GM23338 (cell line): ENCODE measurements around the gene ITGA2. TPM values are rescaled to one million over a fixed set of nuclear protein-coding genes. Genes with fewer than 3 reads are reported as not detected.

ENCODE experiments used
- ATAC-seq: fragments of 200-7000 bp; cut with Tn5 transposase; 3 replicates; pipeline ENCODE4 v1.9.1; 2020
- DNase-seq: peaks from one replicate; pipeline ENCODE4 v3.0.0-alpha.2; 2015; ENCODE audit warnings: low spot score
- H2AFZ ChIP-seq: fragments of 200-600 bp; sonication (generic); 2 replicates; pipeline ENCODE4 v1.8.0; 2016; ENCODE audit warnings: antibody characterized with exemption, mild to moderate bottlenecking, moderate library complexity
- H3F3A ChIP-seq: fragments of 200-600 bp; sonication (generic); replicated peaks from 2 replicates; pipeline ENCODE4 v1.8.0; 2017; ENCODE audit warnings: antibody characterized with exemption, mixed run types, low read depth
- H3K27ac ChIP-seq: fragments of 200-600 bp; sonication (generic); 2 replicates; pipeline ENCODE4 v1.6.1; 2016; ENCODE audit warnings: low read depth
- H3K27me3 ChIP-seq: fragments of 200-600 bp; sonication (generic); 2 replicates; pipeline ENCODE4 v1.8.0; 2016; ENCODE audit warnings: mild to moderate bottlenecking, mixed run types, moderate library complexity; ENCODE audit not compliant: insufficient read depth
- H3K36me3 ChIP-seq: fragments of 200-600 bp; sonication (generic); 2 replicates; pipeline ENCODE4 v1.8.0; 2016; ENCODE audit warnings: mild to moderate bottlenecking; ENCODE audit not compliant: insufficient read depth
- H3K4me1 ChIP-seq: fragments of 200-600 bp; sonication (generic); 2 replicates; pipeline ENCODE4 v1.8.0; 2016; ENCODE audit warnings: mild to moderate bottlenecking, moderate library complexity; ENCODE audit not compliant: insufficient read depth
- H3K4me2 ChIP-seq: fragments of 200-600 bp; sonication (generic); 2 replicates; pipeline ENCODE4 v1.7.1; 2017; ENCODE audit warnings: mixed run types
- H3K4me3 ChIP-seq: fragments of 200-600 bp; sonication (generic); 2 replicates; pipeline ENCODE4 v1.6.1; 2016; ENCODE audit warnings: mixed run types
- H3K79me2 ChIP-seq: fragments of 200-600 bp; sonication (generic); replicated peaks from 2 replicates; pipeline ENCODE4 v1.8.0; 2017; ENCODE audit warnings: mild to moderate bottlenecking; ENCODE audit not compliant: insufficient read depth
- H3K9me2 ChIP-seq: fragments of 200-600 bp; sonication (generic); 2 replicates; pipeline ENCODE4 v1.8.0; 2017; ENCODE audit not compliant: insufficient read depth
- H4K20me1 ChIP-seq: fragments of 200-600 bp; sonication (generic); replicated peaks from 2 replicates; pipeline ENCODE4 v1.8.0; 2017; ENCODE audit warnings: mild to moderate bottlenecking; ENCODE audit not compliant: insufficient read depth
- H3K27ac Mint-ChIP-seq: 2 replicates; pipeline ENCODE4 v1.8.0; 2020; ENCODE audit warnings: inconsistent platforms, mild to moderate bottlenecking, moderate library complexity, mixed read lengths
- H3K27me3 Mint-ChIP-seq: 3 replicates; pipeline ENCODE4 v1.8.0; 2022; ENCODE audit warnings: low read depth, mild to moderate bottlenecking, moderate library complexity, mixed read lengths, inconsistent platforms; ENCODE audit not compliant: insufficient read depth, poor library complexity
- H3K36me3 Mint-ChIP-seq: 3 replicates; pipeline ENCODE4 v1.8.0; 2021; ENCODE audit warnings: low read depth, mild to moderate bottlenecking, inconsistent platforms, moderate library complexity, mixed read lengths
- H3K4me1 Mint-ChIP-seq: 3 replicates; pipeline ENCODE4 v1.8.0; 2020; ENCODE audit warnings: mild to moderate bottlenecking, inconsistent platforms, mixed read lengths
- H3K4me3 Mint-ChIP-seq: 3 replicates; pipeline ENCODE4 v1.8.0; 2021; ENCODE audit warnings: moderate library complexity, mild to moderate bottlenecking, inconsistent platforms, mixed read lengths
- H3K9me3 Mint-ChIP-seq: 3 replicates; pipeline ENCODE4 v1.8.0; 2020; ENCODE audit warnings: moderate library complexity, mild to moderate bottlenecking, inconsistent platforms, mixed read lengths
- CREB1 ChIP-seq: fragments of 250-450 bp; sonication (Bioruptor Pico); IDR thresholded peaks from 2 replicates; pipeline ENCODE4 v1.5.0; 2020; ENCODE audit warnings: low read depth, mild to moderate bottlenecking, moderate library complexity
- EZH2 ChIP-seq: fragments of 200-600 bp; sonication (generic); IDR thresholded peaks from one replicate; pipeline ENCODE4 v1.8.0; 2017; ENCODE audit warnings: antibody characterized with exemption, mild to moderate bottlenecking, low read depth; ENCODE audit not compliant: unreplicated experiment
- EZH2phosphoT487 ChIP-seq: fragments of 200-600 bp; sonication (generic); IDR thresholded peaks from one replicate; pipeline ENCODE4 v1.8.1; 2018; ENCODE audit warnings: antibody characterized with exemption; ENCODE audit not compliant: unreplicated experiment
- JUNB ChIP-seq: IDR thresholded peaks from one replicate; pipeline ENCODE4 v1.6.1; 2016; ENCODE audit warnings: antibody characterized with exemption; ENCODE audit not compliant: unreplicated experiment
- NANOG ChIP-seq: IDR thresholded peaks from 2 replicates; pipeline ENCODE4 v1.6.1; 2016; ENCODE audit warnings: antibody characterized with exemption, borderline replicate concordance
- POLR2AphosphoS5 ChIP-seq: IDR thresholded peaks from 2 replicates; pipeline ENCODE4 v1.6.1; 2016; ENCODE audit warnings: antibody characterized with exemption, low read depth
- STAT1 ChIP-seq: IDR thresholded peaks from one replicate; pipeline ENCODE4 v1.6.1; 2016; ENCODE audit warnings: antibody characterized with exemption; ENCODE audit not compliant: unreplicated experiment
- ZNF114 ChIP-seq: fragments of 250-450 bp; sonication (Bioruptor Pico); IDR thresholded peaks from 2 replicates; pipeline ENCODE4 v1.5.0; 2020; ENCODE audit warnings: mild to moderate bottlenecking, moderate library complexity
- ZNF331 ChIP-seq: fragments of 250-450 bp; sonication (Bioruptor Pico); IDR thresholded peaks from 2 replicates; pipeline ENCODE4 v1.5.0; 2020; ENCODE audit warnings: low read depth, mild to moderate bottlenecking, moderate library complexity
- polyA plus RNA-seq: library from polyadenylated mRNA; unstranded; fragments of >200 nt; fragmentation: Nextera tagmentation; extraction: Ambion mirVana; gene quantifications from 2 replicates; pipeline ENCODE4 v1.2.1, GENCODE V29; 2016
- total RNA-seq: library from RNA; depleted of rRNA; stranded (reverse); fragments of >200 nt; shearing (Covaris generic); gene quantifications from 2 replicates; pipeline ENCODE4 v1.2.3, GENCODE V29; 2014
- TF ChIP-seq, protein P1 (sequence below): IDR thresholded peaks from one replicate; pipeline ENCODE4 v1.6.1; 2018; ENCODE audit warnings: antibody characterized with exemption; ENCODE audit not compliant: unreplicated experiment
- TF ChIP-seq, protein P2 (sequence below): IDR thresholded peaks from 2 replicates; pipeline ENCODE4 v1.6.1; 2016; ENCODE audit warnings: antibody characterized with exemption
- TF ChIP-seq, protein P3 (sequence below), 2 experiments: fragments of 200-600 bp in 1 of 2; sonication (generic) in 1 of 2; conservative IDR thresholded peaks; 2 replicates each; pipeline versions ENCODE4 v1.5.1 to v1.6.1; 2016 to 2017; ENCODE audit warnings: antibody characterized with exemption in 2 of 2, low read depth in 2 of 2, mild to moderate bottlenecking in 2 of 2, moderate library complexity in 1 of 2
- TF ChIP-seq, protein P4 (sequence below): fragments of 250-450 bp; sonication (Bioruptor Pico); IDR thresholded peaks from 2 replicates; pipeline ENCODE4 v1.5.0; 2020; ENCODE audit warnings: mild to moderate bottlenecking, moderate library complexity

The ITGA2 gene
- total and polyA plus RNA-seq, 2 experiments from 2014 or later = 2.6 to 7.1 TPM

DNA sequence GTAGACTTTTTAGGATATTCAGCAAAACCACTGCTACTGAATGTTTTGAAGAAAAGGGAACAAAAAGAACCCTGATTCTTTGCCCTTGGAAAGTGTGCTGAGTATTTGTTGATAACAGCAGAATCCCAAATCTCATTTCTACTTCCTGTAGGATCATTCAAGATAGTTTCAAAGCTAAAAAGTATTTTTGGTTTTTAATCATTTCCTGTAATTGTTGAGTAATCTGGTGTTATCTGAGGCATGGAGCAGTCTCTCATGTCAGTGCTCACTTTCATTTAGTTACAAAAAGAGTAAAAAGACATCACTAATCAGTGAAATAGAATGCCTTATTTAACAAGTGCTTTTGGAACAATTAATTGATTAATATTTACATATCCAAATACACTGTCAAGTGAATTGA is 56.1 kb downstream of the ITGA2 start:
- Histone ChIP-seq H3K27ac (no peak overlapping the region), H3K9me2 (no peaks in the 10 kb centered on the region), H3K4me2 (no peak overlapping the region), H3K27me3 (no peaks in the 10 kb centered on the region), H2AFZ (no peak overlapping the region), H3K4me1 (no peaks in the 10 kb centered on the region), H3F3A (no peaks in the 10 kb centered on the region), H3K4me3 (no peak overlapping the region), H3K36me3 (no peaks in the 10 kb centered on the region), H3K79me2 (no peaks in the 10 kb centered on the region), H4K20me1 (no peaks in the 10 kb centered on the region)
- no peak overlapping the region for H3K27ac Mint-ChIP-seq
- H3K4me3 Mint-ChIP-seq = no peak overlapping the region
- peaks cover 2% of the 10 kb centered on the region for H3K27me3 Mint-ChIP-seq
- H3K9me3 Mint-ChIP-seq = no peaks in the 10 kb centered on the region
- TF ChIP-seq, protein P1, sequence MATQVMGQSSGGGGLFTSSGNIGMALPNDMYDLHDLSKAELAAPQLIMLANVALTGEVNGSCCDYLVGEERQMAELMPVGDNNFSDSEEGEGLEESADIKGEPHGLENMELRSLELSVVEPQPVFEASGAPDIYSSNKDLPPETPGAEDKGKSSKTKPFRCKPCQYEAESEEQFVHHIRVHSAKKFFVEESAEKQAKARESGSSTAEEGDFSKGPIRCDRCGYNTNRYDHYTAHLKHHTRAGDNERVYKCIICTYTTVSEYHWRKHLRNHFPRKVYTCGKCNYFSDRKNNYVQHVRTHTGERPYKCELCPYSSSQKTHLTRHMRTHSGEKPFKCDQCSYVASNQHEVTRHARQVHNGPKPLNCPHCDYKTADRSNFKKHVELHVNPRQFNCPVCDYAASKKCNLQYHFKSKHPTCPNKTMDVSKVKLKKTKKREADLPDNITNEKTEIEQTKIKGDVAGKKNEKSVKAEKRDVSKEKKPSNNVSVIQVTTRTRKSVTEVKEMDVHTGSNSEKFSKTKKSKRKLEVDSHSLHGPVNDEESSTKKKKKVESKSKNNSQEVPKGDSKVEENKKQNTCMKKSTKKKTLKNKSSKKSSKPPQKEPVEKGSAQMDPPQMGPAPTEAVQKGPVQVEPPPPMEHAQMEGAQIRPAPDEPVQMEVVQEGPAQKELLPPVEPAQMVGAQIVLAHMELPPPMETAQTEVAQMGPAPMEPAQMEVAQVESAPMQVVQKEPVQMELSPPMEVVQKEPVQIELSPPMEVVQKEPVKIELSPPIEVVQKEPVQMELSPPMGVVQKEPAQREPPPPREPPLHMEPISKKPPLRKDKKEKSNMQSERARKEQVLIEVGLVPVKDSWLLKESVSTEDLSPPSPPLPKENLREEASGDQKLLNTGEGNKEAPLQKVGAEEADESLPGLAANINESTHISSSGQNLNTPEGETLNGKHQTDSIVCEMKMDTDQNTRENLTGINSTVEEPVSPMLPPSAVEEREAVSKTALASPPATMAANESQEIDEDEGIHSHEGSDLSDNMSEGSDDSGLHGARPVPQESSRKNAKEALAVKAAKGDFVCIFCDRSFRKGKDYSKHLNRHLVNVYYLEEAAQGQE = no peak
- TF ChIP-seq ZNF331 (CRISPR knock-in tag) (no peak), STAT1 (no peak), EZH2phosphoT487 (no peak), ZNF114 (CRISPR knock-in tag) (no peak), NANOG (no peak), CREB1 (CRISPR knock-in tag) (no peak), JUNB (no peak), POLR2AphosphoS5 (no peak), EZH2 (no peak)
- TF ChIP-seq, protein P2, sequence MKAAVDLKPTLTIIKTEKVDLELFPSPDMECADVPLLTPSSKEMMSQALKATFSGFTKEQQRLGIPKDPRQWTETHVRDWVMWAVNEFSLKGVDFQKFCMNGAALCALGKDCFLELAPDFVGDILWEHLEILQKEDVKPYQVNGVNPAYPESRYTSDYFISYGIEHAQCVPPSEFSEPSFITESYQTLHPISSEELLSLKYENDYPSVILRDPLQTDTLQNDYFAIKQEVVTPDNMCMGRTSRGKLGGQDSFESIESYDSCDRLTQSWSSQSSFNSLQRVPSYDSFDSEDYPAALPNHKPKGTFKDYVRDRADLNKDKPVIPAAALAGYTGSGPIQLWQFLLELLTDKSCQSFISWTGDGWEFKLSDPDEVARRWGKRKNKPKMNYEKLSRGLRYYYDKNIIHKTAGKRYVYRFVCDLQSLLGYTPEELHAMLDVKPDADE = no peak
- TF ChIP-seq, protein P3, sequence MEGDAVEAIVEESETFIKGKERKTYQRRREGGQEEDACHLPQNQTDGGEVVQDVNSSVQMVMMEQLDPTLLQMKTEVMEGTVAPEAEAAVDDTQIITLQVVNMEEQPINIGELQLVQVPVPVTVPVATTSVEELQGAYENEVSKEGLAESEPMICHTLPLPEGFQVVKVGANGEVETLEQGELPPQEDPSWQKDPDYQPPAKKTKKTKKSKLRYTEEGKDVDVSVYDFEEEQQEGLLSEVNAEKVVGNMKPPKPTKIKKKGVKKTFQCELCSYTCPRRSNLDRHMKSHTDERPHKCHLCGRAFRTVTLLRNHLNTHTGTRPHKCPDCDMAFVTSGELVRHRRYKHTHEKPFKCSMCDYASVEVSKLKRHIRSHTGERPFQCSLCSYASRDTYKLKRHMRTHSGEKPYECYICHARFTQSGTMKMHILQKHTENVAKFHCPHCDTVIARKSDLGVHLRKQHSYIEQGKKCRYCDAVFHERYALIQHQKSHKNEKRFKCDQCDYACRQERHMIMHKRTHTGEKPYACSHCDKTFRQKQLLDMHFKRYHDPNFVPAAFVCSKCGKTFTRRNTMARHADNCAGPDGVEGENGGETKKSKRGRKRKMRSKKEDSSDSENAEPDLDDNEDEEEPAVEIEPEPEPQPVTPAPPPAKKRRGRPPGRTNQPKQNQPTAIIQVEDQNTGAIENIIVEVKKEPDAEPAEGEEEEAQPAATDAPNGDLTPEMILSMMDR (conservative IDR thresholded peaks at IDR 0.05; ENCODE audit: low read depth in 2 of 2) = no peak
- TF ChIP-seq, protein P4, sequence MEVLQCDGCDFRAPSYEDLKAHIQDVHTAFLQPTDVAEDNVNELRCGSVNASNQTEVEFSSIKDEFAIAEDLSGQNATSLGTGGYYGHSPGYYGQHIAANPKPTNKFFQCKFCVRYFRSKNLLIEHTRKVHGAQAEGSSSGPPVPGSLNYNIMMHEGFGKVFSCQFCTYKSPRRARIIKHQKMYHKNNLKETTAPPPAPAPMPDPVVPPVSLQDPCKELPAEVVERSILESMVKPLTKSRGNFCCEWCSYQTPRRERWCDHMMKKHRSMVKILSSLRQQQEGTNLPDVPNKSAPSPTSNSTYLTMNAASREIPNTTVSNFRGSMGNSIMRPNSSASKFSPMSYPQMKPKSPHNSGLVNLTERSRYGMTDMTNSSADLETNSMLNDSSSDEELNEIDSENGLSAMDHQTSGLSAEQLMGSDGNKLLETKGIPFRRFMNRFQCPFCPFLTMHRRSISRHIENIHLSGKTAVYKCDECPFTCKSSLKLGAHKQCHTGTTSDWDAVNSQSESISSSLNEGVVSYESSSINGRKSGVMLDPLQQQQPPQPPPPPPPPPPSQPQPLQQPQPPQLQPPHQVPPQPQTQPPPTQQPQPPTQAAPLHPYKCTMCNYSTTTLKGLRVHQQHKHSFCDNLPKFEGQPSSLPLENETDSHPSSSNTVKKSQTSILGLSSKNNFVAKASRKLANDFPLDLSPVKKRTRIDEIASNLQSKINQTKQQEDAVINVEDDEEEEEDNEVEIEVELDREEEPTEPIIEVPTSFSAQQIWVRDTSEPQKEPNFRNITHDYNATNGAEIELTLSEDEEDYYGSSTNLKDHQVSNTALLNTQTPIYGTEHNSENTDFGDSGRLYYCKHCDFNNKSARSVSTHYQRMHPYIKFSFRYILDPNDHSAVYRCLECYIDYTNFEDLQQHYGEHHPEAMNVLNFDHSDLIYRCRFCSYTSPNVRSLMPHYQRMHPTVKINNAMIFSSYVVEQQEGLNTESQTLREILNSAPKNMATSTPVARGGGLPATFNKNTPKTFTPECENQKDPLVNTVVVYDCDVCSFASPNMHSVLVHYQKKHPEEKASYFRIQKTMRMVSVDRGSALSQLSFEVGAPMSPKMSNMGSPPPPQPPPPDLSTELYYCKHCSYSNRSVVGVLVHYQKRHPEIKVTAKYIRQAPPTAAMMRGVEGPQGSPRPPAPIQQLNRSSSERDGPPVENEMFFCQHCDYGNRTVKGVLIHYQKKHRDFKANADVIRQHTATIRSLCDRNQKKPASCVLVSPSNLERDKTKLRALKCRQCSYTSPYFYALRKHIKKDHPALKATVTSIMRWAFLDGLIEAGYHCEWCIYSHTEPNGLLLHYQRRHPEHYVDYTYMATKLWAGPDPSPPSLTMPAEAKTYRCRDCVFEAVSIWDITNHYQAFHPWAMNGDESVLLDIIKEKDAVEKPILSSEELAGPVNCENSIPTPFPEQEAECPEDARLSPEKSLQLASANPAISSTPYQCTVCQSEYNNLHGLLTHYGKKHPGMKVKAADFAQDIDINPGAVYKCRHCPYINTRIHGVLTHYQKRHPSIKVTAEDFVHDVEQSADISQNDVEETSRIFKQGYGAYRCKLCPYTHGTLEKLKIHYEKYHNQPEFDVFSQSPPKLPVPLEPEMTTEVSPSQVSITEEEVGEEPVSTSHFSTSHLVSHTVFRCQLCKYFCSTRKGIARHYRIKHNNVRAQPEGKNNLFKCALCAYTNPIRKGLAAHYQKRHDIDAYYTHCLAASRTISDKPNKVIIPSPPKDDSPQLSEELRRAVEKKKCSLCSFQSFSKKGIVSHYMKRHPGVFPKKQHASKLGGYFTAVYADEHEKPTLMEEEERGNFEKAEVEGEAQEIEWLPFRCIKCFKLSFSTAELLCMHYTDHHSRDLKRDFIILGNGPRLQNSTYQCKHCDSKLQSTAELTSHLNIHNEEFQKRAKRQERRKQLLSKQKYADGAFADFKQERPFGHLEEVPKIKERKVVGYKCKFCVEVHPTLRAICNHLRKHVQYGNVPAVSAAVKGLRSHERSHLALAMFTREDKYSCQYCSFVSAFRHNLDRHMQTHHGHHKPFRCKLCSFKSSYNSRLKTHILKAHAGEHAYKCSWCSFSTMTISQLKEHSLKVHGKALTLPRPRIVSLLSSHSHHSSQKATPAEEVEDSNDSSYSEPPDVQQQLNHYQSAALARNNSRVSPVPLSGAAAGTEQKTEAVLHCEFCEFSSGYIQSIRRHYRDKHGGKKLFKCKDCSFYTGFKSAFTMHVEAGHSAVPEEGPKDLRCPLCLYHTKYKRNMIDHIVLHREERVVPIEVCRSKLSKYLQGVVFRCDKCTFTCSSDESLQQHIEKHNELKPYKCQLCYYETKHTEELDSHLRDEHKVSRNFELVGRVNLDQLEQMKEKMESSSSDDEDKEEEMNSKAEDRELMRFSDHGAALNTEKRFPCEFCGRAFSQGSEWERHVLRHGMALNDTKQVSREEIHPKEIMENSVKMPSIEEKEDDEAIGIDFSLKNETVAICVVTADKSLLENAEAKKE (CRISPR knock-in tag) = no peak
- no peak for DNase-seq
- ATAC-seq = no peak
- H3K36me3 Mint-ChIP-seq = no peaks in the 10 kb centered on the region
- H3K4me1 Mint-ChIP-seq = no peaks in the 10 kb centered on the region
